Measurements from ENCODE around the gene MAN1C1. TPM values are rescaled to one million over a fixed set of nuclear protein-coding genes. Genes with fewer than 3 reads are reported as not detected.
A peak's percentile ranks its signal among the peaks of the same experiment; 100 is the strongest.

Gene MAN1C1
- total and polyA plus RNA-seq, 8 donors, result 4.3 to 33.9 (median 6.1) TPM

GRCh38 chr1:25700144-25700523, 83.5 kb downstream of the MAN1C1 start:
- H3K36me3 ChIP-seq, result no peaks in the 10 kb centered on the region
- no peaks in the 10 kb centered on the region for H3K9me3 ChIP-seq
- peak in 1 of 2 donors; percentile 81 for DNase-seq
- H3K4me3 ChIP-seq, result no peak overlapping the region
- H3K27ac ChIP-seq, result peak overlapping the region; percentile 37 to 90 (median 79)
- no peaks in the 10 kb centered on the region for H3K27me3 ChIP-seq
- 37 to 57% (median 47%) methylated on average over 3 of the region's 3 CpGs for WGBS, 5 donors
- H3K4me1 ChIP-seq, result peaks cover 9 to 96% (median 67%) of the 10 kb centered on the region in 4 donors
- intact Hi-C loops (cut with DNase I; ENCODE audit: low total_unique reads), result no loop called here
- no peak for TF ChIP-seq POLR2A (IDR thresholded peaks at IDR 0.05)
- no peak for TF ChIP-seq EP300 (IDR thresholded peaks at IDR 0.05)
- TF ChIP-seq CTCF (IDR thresholded peaks at IDR 0.05), result no peak
- peak; percentile 10 to 65 (median 47) for TF ChIP-seq POLR2AphosphoS5 (IDR thresholded peaks at IDR 0.05)

GRCh38 chr1:25700626-25701025, 84.0 kb downstream of the MAN1C1 start:
- no peaks in the 10 kb centered on the region for H3K36me3 ChIP-seq
- H3K27me3 ChIP-seq, result no peaks in the 10 kb centered on the region
- no peaks in the 10 kb centered on the region for H3K9me3 ChIP-seq
- peaks cover 9 to 91% (median 63%) of the 10 kb centered on the region in 4 donors for H3K4me1 ChIP-seq
- TF ChIP-seq CTCF (IDR thresholded peaks at IDR 0.05) (no peak), POLR2A (IDR thresholded peaks at IDR 0.05) (no peak), POLR2AphosphoS5 (IDR thresholded peaks at IDR 0.05) (no peak), EP300 (IDR thresholded peaks at IDR 0.05) (no peak)
- 67 to 86% (median 80%) methylated on average over 7 of the region's 7 CpGs for WGBS, 5 donors
- intact Hi-C loops (cut with DNase I; ENCODE audit: low total_unique reads), result no loop called here
- peak overlapping the region; percentile 37 to 90 (median 79) for H3K27ac ChIP-seq
- H3K4me3 ChIP-seq, result no peak overlapping the region
- no peak for DNase-seq

GRCh38 chr1:25701030-25701785, 84.6 kb downstream of the MAN1C1 start:
- no peak for DNase-seq
- 79 to 90% (median 86%) methylated on average over 8 to 9 of the region's 9 CpGs for WGBS, 5 donors
- Histone ChIP-seq H3K4me3 (no peak overlapping the region), H3K4me1 (peaks cover 9 to 90% (median 62%) of the 10 kb centered on the region in 4 donors), H3K36me3 (no peaks in the 10 kb centered on the region), H3K27me3 (no peaks in the 10 kb centered on the region), H3K27ac (peak overlapping the region in 4 of 5 donors; percentile 56 to 90 (median 84)), H3K9me3 (no peaks in the 10 kb centered on the region)
- intact Hi-C loops (cut with DNase I; ENCODE audit: low total_unique reads), result no loop called here
- TF ChIP-seq EP300 (IDR thresholded peaks at IDR 0.05) (no peak), POLR2A (IDR thresholded peaks at IDR 0.05) (no peak), POLR2AphosphoS5 (IDR thresholded peaks at IDR 0.05) (no peak), CTCF (IDR thresholded peaks at IDR 0.05) (no peak)

- Histone ChIP-seq H3K27me3 (no peaks in the 10 kb centered on the region), H3K27ac (peak overlapping the region; percentile 28 to 90 (median 53)), H3K4me3 (no peak overlapping the region), H3K36me3 (no peaks in the 10 kb centered on the region), H3K9me3 (no peaks in the 10 kb centered on the region), H3K4me1 (peaks cover 9 to 90% (median 63%) of the 10 kb centered on the region in 4 donors)
- intact Hi-C loops (cut with DNase I; ENCODE audit: low total_unique reads), result no loop called here
- WGBS, 5 donors, result 79 to 88% (median 86%) methylated on average over 11 of the region's 11 CpGs
- peak in 1 of 2 donors; percentile 57 for DNase-seq
- TF ChIP-seq POLR2AphosphoS5 (IDR thresholded peaks at IDR 0.05) (no peak), CTCF (IDR thresholded peaks at IDR 0.05) (no peak), POLR2A (IDR thresholded peaks at IDR 0.05) (no peak), EP300 (IDR thresholded peaks at IDR 0.05) (no peak)
Observed at GRCh38 chr1:25702101-25702775, 85.6 kb downstream of the MAN1C1 start.
